Stimulated activated CD4-positive, alpha-beta T cell treated with anti-CD3 and anti-CD28 coated beads, Interleukin-12 subunit alpha, Interleukin-12 subunit beta, amount 100 ng/mL, for 24 hours (primary cell): ENCODE data around the gene OR6A2.

ENCODE experiments used
- DNase-seq, 2 experiments: peaks; one replicate each; pipeline ENCODE4 v3.0.0-alpha.2; 2020; ENCODE audit warnings: low read depth in 2 of 2

The OR6A2 gene

DNA sequence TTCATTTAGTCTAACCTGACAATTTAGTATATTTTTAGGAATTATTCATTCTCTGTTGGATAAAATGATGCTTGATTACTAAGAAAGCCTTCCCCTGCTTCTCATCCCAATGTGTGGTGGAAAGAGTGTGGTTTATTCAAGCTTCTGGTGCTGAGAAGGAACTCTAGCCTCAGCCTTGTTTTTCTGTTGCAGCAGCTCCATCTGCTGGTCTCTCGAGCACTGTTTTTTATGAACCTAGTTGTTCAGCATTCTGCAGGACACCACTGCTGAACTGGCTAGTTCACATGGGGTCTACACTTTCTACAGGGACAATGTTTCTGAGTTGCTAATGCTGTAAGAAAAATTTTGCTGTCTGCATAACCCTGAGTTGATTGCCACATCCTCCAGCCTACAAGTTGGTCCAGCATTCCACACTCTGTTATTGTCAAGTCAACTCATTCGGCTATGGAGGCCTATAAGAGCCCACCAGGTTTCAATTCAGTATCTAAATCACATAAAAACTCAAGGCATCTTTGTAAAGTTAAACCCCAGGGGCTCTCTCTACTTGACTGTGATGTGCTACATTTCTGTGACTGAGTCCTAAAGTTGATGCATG is 42.0 kb downstream of the OR6A2 start:
- DNase-seq = peak in 1 of 2 experiments; percentile 33

DNA sequence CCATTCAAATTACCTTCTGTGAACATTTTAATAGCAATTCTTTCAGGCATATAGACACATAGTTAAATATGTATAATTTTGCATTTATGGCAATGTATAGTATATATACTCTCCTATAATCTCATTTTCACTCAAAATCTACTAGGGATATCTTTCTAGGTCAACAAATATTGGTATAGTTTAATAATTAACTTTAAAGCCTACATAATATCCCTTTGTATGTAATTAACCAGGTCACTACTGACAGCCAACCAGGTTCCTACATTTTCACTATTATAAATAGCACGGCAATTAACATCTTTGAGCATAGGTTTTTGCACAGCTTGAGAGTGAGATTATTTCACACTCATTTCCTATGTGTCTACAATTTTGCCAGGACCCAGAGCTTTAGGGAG is 43.5 kb downstream of the OR6A2 start:
- DNase-seq = no peak

DNA sequence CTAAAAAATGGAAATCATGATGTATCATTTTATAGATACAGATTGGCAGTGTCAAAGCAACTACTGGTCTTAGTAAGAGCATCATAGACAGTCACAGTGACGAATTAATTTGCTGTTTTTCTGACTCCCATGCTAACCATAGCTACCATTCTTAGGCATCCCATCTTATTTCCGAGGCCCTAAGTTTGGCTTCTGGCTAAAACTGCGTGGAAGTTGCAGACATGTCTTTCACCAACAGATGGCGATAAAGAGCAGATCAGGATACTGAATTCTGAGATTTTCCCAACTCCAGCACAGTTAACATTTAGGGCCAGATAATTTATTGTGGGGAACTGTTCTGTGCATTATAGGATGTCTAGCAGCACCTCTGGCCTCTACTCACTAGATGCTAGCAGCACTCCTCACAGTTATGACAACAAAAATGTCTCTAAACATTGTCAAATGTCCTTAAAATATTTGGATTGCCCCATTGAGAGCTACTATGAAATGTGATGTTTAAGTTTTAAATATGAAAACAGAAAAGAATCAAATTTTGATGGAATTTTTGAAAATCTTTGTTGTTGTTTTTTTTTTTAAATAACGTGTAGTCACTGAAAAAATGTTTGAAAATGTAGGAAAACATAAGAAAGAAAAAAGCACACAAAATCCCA is 44.1 kb downstream of the OR6A2 start:
- peak in 1 of 2 experiments; percentile 28 for DNase-seq

DNA sequence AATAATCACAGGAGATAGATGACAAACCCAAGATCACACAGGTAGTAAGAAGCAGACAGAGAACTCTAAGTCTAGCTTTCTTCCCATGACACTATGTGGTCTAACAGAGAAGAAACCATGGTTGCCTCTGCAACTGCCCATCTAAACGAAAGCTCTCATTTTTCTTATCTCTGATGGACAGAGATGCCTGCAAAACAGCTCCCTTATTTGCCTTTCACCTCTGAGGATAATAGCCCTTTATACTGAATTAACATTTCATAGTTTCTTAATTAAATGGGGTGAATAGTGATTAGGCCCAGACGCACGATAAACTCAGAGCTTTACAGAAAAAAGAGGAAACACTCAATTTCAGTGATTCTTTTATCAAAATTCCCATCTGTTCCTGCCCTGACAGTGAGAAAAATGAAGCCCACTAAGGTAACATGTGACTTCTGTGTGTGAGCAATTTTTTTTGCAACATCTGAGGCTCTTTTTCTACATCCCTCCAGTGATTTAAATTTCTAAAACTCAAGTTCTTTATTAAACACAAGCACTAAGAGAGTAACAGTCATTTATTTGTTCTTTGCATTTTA is 52.3 kb downstream of the OR6A2 start:
- no peak for DNase-seq

DNA sequence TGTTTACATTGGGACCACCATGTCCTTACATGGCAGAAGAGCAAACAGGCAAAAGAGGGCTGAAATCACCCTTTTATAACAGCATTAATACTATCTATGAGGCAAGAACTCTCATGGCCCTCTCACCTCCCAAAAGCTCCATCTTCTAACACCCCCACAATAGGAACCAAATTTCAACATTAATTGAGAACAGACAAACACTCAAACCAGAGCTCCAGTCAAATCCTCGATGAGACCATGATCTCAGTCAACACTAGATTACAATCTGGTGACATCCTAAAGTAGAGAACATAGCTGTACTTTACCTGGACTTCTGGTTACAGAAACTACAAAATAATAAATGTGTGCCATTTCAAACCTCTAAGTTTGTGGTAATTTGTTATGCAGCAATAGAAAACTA is 52.9 kb downstream of the OR6A2 start:
- no peak for DNase-seq

DNA sequence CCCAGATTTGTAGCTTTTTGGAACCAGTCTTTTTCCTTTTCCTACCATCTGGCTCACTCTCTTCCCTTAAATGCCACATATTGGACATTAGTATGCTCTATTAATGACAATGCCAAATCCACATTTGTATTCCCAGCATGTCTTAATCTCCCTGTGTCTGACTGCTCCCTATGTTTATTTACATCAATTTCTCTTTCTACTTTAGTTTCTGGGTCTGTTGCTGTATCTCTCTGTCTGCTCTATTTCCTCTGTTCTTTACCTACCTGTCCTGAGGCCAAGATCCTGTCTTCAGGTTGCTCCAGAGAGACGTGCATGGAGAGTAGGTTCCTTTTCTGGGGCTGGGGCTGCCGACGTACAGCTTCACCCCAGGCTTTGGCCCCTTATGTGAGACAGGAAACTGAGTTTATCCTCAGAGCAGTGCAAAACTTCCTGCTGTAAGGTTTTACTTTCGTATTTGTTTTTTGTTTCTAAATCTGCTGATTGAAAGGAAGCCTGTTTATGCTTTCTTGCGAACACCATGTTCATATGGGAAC is 53.3 kb downstream of the OR6A2 start:
- peak in 1 of 2 experiments; percentile 16 for DNase-seq

DNA sequence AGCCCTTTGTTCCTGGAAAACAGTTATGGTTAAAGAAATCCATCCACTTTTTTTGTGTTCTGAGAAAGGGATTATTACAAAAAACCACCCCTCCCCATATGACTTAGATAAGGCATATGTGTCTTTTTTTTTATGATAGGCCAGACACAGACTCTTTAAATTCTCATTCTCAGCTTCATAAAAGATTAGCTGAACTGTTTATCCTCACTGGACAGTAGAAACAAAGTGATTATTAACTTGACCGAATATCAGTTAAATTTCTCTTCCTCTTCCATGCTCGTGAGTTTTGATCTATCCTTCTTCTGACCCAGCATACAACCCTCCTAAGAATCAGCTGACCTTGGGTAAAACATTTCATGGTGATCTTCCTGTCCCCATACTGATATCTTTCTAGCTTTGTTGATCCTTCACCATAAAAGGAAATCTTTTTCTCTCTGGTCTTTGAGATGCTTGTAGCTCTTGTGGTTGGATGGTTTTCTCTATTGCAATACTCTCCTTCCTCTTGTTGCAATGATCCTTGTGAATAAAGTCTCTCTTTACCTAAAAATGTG is 53.9 kb downstream of the OR6A2 start:
- no peak for DNase-seq

DNA sequence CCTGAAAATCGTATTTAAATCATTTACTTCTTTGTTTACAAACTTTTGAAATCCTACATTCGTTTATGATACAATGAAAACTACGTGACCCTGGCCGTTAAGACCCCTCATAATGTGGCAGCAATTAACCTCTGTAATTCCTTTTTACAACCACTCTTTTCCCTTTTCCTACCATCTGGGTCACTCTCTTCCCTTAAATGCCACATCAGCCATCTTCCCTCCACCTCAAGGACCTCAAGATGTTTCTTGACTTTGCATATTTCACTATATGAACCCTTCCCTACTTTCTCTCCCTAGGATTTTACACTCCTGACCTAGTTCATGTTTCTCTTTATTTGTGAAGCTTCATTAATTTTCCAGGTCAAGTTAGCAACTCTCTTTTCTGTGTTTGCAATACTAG is 54.5 kb downstream of the OR6A2 start:
- DNase-seq = no peak

DNA sequence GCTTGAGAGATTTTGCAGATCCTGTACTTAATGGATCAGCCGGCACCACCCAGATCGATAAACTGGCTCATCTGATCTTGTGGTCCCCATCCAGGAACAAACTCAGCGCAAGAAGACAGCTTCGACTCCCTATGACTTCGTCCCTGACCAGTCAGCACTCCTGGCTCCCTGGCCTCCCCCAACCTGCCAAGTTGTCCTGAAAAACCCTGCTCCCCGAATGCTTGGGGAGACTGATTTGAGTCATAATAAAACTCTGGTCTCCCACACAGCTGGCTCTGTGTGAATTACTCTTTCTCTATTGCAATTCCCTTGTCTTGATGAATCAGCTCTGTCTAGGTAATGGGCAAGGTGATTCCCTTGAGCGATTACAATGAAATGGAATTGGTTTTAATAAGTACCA is 57.2 kb downstream of the OR6A2 start:
- peak in 1 of 2 experiments; percentile 11 for DNase-seq
